ENCODE results near the gene ALDH3B1. TPM values are rescaled to one million over a fixed set of nuclear protein-coding genes. Genes with fewer than 3 reads are reported as not detected.

ALDH3B1 gene
- total and polyA plus RNA-seq, 3 donors from 2014 or later, result 4.4 to 8.1 (median 5.3) TPM

GRCh38 chr11:68039526-68040086, 29.5 kb downstream of the ALDH3B1 start:
- no peaks in the 10 kb centered on the region for H3K27me3 ChIP-seq
- 72% methylated on average over 10 of the region's 10 CpGs; no CpG with 5 or more reads in 1 of the 2 donors for WGBS, 2 donors
- H3K27ac ChIP-seq, result peak overlapping the region; percentile 76 to 87
- no peaks in the 10 kb centered on the region for H3K9me3 ChIP-seq
- H3K36me3 ChIP-seq (ENCODE audit: low read depth, missing control alignments), result no peaks in the 10 kb centered on the region
- H3K4me3 ChIP-seq, result peak overlapping the region; percentile 58 to 67
- TF ChIP-seq POLR2A (IDR thresholded peaks at IDR 0.05), result no peak
- TF ChIP-seq, protein P1, sequence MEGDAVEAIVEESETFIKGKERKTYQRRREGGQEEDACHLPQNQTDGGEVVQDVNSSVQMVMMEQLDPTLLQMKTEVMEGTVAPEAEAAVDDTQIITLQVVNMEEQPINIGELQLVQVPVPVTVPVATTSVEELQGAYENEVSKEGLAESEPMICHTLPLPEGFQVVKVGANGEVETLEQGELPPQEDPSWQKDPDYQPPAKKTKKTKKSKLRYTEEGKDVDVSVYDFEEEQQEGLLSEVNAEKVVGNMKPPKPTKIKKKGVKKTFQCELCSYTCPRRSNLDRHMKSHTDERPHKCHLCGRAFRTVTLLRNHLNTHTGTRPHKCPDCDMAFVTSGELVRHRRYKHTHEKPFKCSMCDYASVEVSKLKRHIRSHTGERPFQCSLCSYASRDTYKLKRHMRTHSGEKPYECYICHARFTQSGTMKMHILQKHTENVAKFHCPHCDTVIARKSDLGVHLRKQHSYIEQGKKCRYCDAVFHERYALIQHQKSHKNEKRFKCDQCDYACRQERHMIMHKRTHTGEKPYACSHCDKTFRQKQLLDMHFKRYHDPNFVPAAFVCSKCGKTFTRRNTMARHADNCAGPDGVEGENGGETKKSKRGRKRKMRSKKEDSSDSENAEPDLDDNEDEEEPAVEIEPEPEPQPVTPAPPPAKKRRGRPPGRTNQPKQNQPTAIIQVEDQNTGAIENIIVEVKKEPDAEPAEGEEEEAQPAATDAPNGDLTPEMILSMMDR (IDR thresholded peaks at IDR 0.05), result no peak
- intact Hi-C loops (cut with DNase I; ENCODE audit: low total_unique reads), result no loop called here
- DNase-seq, result no peak
- H3K4me1 ChIP-seq, result peaks cover 24% of the 10 kb centered on the region

GRCh38 chr11:68040101-68040956, 30.2 kb downstream of the ALDH3B1 start:
- peak; percentile 45 for DNase-seq
- Histone ChIP-seq H3K27me3 (no peaks in the 10 kb centered on the region), H3K9me3 (no peaks in the 10 kb centered on the region), H3K27ac (peak overlapping the region; percentile 76 to 87), H3K4me1 (peaks cover 24% of the 10 kb centered on the region), H3K4me3 (peak overlapping the region; percentile 31 to 67), H3K36me3 (ENCODE audit: low read depth, missing control alignments) (no peaks in the 10 kb centered on the region)
- no peak for TF ChIP-seq POLR2A (IDR thresholded peaks at IDR 0.05)
- TF ChIP-seq, protein P1 (IDR thresholded peaks at IDR 0.05), result no peak
- intact Hi-C loops (cut with DNase I; ENCODE audit: low total_unique reads), result no loop called here
- WGBS, 2 donors, result 25 to 52% methylated on average over 12 to 20 of the region's 22 CpGs

DNA sequence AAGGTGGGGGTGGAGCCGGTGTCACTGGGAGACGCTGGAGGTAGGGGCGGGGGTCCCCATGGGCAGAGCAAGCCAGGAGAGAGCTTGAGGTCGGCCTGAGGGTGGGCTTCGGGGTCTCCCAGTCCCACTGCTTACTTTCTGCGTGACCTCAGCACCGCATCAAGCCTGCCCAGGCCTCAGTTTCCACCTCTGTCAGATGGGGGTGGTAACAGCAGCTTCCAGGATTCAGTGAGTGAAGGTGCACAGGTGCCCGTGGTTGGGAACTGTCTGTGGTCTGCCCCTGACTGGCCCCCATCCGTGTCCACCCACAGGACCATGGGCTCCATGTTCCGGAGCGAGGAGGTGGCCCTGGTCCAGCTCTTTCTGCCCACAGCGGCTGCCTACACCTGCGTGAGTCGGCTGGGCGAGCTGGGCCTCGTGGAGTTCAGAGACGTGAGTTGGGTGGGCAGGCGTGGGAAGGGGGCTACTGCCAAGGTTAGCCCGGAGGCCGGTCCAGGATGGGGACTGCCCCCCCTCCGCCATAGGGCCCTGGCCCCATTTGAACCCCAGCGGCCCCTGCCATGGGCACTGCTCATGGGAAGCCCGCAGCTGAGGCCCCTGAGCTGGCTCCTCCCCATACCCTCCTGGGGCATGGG, 30.9 kb downstream of the ALDH3B1 start:
- DNase-seq, result no peak
- Histone ChIP-seq H3K36me3 (ENCODE audit: low read depth, missing control alignments) (no peaks in the 10 kb centered on the region), H3K9me3 (no peaks in the 10 kb centered on the region), H3K27ac (peak overlapping the region; percentile 76 to 87), H3K27me3 (no peaks in the 10 kb centered on the region), H3K4me1 (peaks cover 24% of the 10 kb centered on the region), H3K4me3 (peak overlapping the region in 1 of 2 donors; percentile 24)
- WGBS, 2 donors, result 87% methylated on average over 10 to 22 of the region's 23 CpGs
- intact Hi-C loops (cut with DNase I; ENCODE audit: low total_unique reads), result no loop called here
- TF ChIP-seq, protein P1 (IDR thresholded peaks at IDR 0.05), result no peak
- TF ChIP-seq POLR2A (IDR thresholded peaks at IDR 0.05), result no peak

- no peak for TF ChIP-seq POLR2A (IDR thresholded peaks at IDR 0.05)
- TF ChIP-seq, protein P1 (IDR thresholded peaks at IDR 0.05), result no peak
- no peak overlapping the region for H3K4me3 ChIP-seq
- H3K9me3 ChIP-seq, result no peaks in the 10 kb centered on the region
- H3K4me1 ChIP-seq, result peaks cover 23% of the 10 kb centered on the region
- H3K27ac ChIP-seq, result no peak overlapping the region
- intact Hi-C loops (cut with DNase I; ENCODE audit: low total_unique reads), result no loop called here
- H3K27me3 ChIP-seq, result no peaks in the 10 kb centered on the region
- no peak for DNase-seq
- 84 to 89% methylated on average over 8 to 12 of the region's 12 CpGs for WGBS, 2 donors
- H3K36me3 ChIP-seq (ENCODE audit: low read depth, missing control alignments), result no peaks in the 10 kb centered on the region
Measured at GRCh38 chr11:68041617-68042218, 31.6 kb downstream of the ALDH3B1 start.

All from testis (tissue), 3 donors.